ENCODE measurements around the gene PGAP1.

- no peak for TF ChIP-seq EZH2phosphoT487 (IDR thresholded peaks at IDR 0.05; ENCODE audit: insufficient read depth, low read depth)
- no peak for TF ChIP-seq EZH2 (IDR thresholded peaks at IDR 0.05; ENCODE audit: insufficient read depth, poor library complexity, severe bottlenecking)
Observed at GRCh38 chr2:196956069-196956468, 29.6 kb upstream of the PGAP1 start.
